Effector CD8-positive, alpha-beta T cell (primary cell): ENCODE data around the gene PKLR.
"Not testable (repeated sequence)": the region's sequence is repeated elsewhere in the genome, so short reads cannot be mapped to it uniquely, and the experiment has no call there.

ENCODE experiments used
- DNase-seq: peaks from one replicate; lab custom pipeline; 2025; lab: John Stamatoyannopoulos, UW

The PKLR gene

GRCh38 chr1:155318082-155318481 lies 16.8 kb upstream of the PKLR start:
- DNase-seq = no peak

- DNase-seq = no peak
Observed at GRCh38 chr1:155316922-155317321, 15.7 kb upstream of the PKLR start.

- DNase-seq = no peak
Observed at GRCh38 chr1:155313261-155313660, 12.0 kb upstream of the PKLR start.

- DNase-seq = peak; percentile 5
Observed at GRCh38 chr1:155309423-155310021, 8.3 kb upstream of the PKLR start.

- DNase-seq = peak; percentile 93
Observed at GRCh38 chr1:155308493-155309422, 7.5 kb upstream of the PKLR start, which contains the start of gene FDPS. Gene FDPS (plus strand): TSS chr1:155308866. CDS start chr1:155309790, 924 bp downstream.

GRCh38 chr1:155307247-155307740 lies 6.1 kb upstream of the PKLR start:
- DNase-seq = no peak

- no peak for DNase-seq
Observed at GRCh38 chr1:155305881-155306391, 4.7 kb upstream of the PKLR start.

GRCh38 chr1:155304558-155305063 lies 3.4 kb upstream of the PKLR start:
- DNase-seq = no peak

GRCh38 chr1:155300553-155301329 lies 497 bp downstream of the PKLR start:
- DNase-seq = no peak

GRCh38 chr1:155300024-155300423 lies 1.2 kb downstream of the PKLR start:
- no peak for DNase-seq

- DNase-seq = no peak
Observed at GRCh38 chr1:155297384-155297783, 3.9 kb downstream of the PKLR start.

- no peak for DNase-seq
Observed at GRCh38 chr1:155296661-155297060, 4.6 kb downstream of the PKLR start.

GRCh38 chr1:155295942-155296267 lies 5.3 kb downstream of the PKLR start:
- DNase-seq = no peak

GRCh38 chr1:155295183-155295941 lies 5.9 kb downstream of the PKLR start:
- no peak for DNase-seq

GRCh38 chr1:155294520-155295182 lies 6.6 kb downstream of the PKLR start:
- no peak for DNase-seq

GRCh38 chr1:155293086-155293749 lies 8.0 kb downstream of the PKLR start:
- DNase-seq = no peak

GRCh38 chr1:155291006-155291405 lies 10.2 kb downstream of the PKLR start:
- DNase-seq = not testable (repeated sequence)

- DNase-seq = no peak
Observed at GRCh38 chr1:155287987-155288543, 13.2 kb downstream of the PKLR start.

GRCh38 chr1:155286544-155286943 lies 14.7 kb downstream of the PKLR start:
- DNase-seq = no peak

- no peak for DNase-seq
Observed at GRCh38 chr1:155285631-155286044, 15.6 kb downstream of the PKLR start.
